Glutamatergic neuron (in vitro differentiated cells): Measurements from ENCODE around the gene BICDL2. TPM values are rescaled to one million over a fixed set of nuclear protein-coding genes. Genes with fewer than 3 reads are reported as not detected.

Source experiments
- DNase-seq: peaks from one replicate; pipeline ENCODE4 v3.0.0; 2022
- H3K27ac Mint-ChIP-seq: one replicate; pipeline ENCODE4 v1.8.0; 2020; ENCODE audit warnings: mild to moderate bottlenecking, mixed read lengths, inconsistent platforms; ENCODE audit not compliant: unreplicated experiment
- H3K27me3 Mint-ChIP-seq: one replicate; pipeline ENCODE4 v1.8.0; 2020; ENCODE audit warnings: mild to moderate bottlenecking, moderate library complexity, mixed read lengths, inconsistent platforms; ENCODE audit not compliant: unreplicated experiment
- H3K36me3 Mint-ChIP-seq: one replicate; pipeline ENCODE4 v1.8.0; 2020; ENCODE audit warnings: mild to moderate bottlenecking, mixed read lengths, inconsistent platforms; ENCODE audit not compliant: unreplicated experiment
- H3K4me1 Mint-ChIP-seq: one replicate; pipeline ENCODE4 v1.8.0; 2020; ENCODE audit warnings: mild to moderate bottlenecking, low read depth, mixed read lengths, inconsistent platforms; ENCODE audit not compliant: unreplicated experiment
- H3K4me3 Mint-ChIP-seq: one replicate; pipeline ENCODE4 v1.8.0; 2020; ENCODE audit warnings: mild to moderate bottlenecking, mixed read lengths, inconsistent platforms; ENCODE audit not compliant: unreplicated experiment
- H3K9me3 Mint-ChIP-seq: one replicate; pipeline ENCODE4 v1.8.0; 2020; ENCODE audit warnings: mild to moderate bottlenecking, moderate library complexity, mixed read lengths, inconsistent platforms; ENCODE audit not compliant: unreplicated experiment
- CTCF ChIP-seq: fragments of 200-600 bp; sonication (generic); IDR thresholded peaks from one replicate; pipeline ENCODE4 v1.5.0; 2021; ENCODE audit not compliant: partially characterized antibody, unreplicated experiment
- total RNA-seq: library from RNA; stranded (reverse); fragmentation: NEBNext Ultra II Directional; extraction: Animal tissue kit (Norgen Biotek cat#: 25700); gene quantifications from one replicate; pipeline ENCODE4 v1.2.1, GENCODE V29; 2021; ENCODE audit not compliant: unreplicated experiment

The BICDL2 gene
- total RNA-seq, 1 donor from 2014 or later: not detected

GRCh38 chr16:3022208-3022683 is 14.5 kb downstream of the BICDL2 start:
- peaks cover 16% of the 10 kb centered on the region for H3K4me1 Mint-ChIP-seq
- H3K36me3 Mint-ChIP-seq: no peaks in the 10 kb centered on the region
- H3K27ac Mint-ChIP-seq: no peak overlapping the region
- peak; percentile 59 for DNase-seq
- no peak for TF ChIP-seq CTCF
- H3K4me3 Mint-ChIP-seq: peak overlapping the region; percentile 90
- peaks cover 13% of the 10 kb centered on the region for H3K27me3 Mint-ChIP-seq
- H3K9me3 Mint-ChIP-seq: peaks cover 2% of the 10 kb centered on the region

GRCh38 chr16:3021449-3022207 is 15.1 kb downstream of the BICDL2 start:
- H3K36me3 Mint-ChIP-seq: no peaks in the 10 kb centered on the region
- peaks cover 2% of the 10 kb centered on the region for H3K9me3 Mint-ChIP-seq
- TF ChIP-seq CTCF: no peak
- H3K27me3 Mint-ChIP-seq: peaks cover 14% of the 10 kb centered on the region
- H3K4me3 Mint-ChIP-seq: peak overlapping the region; percentile 86
- DNase-seq: peak; percentile 91
- H3K27ac Mint-ChIP-seq: peak overlapping the region; percentile 75
- H3K4me1 Mint-ChIP-seq: peaks cover 16% of the 10 kb centered on the region

- TF ChIP-seq CTCF: no peak
- peaks cover 2% of the 10 kb centered on the region for H3K9me3 Mint-ChIP-seq
- H3K36me3 Mint-ChIP-seq: no peaks in the 10 kb centered on the region
- peaks cover 14% of the 10 kb centered on the region for H3K27me3 Mint-ChIP-seq
- peak overlapping the region; percentile 75 for H3K27ac Mint-ChIP-seq
- peak overlapping the region; percentile 87 for H3K4me3 Mint-ChIP-seq
- DNase-seq: peak; percentile 31
- peaks cover 14% of the 10 kb centered on the region for H3K4me1 Mint-ChIP-seq
Observed at GRCh38 chr16:3020604-3021448, 15.9 kb downstream of the BICDL2 start.

GRCh38 chr16:3020247-3020603 is 16.5 kb downstream of the BICDL2 start, which contains the start of gene TNFRSF12A:
Gene TNFRSF12A (plus strand): TSS chr16:3020368. CDS start chr16:3020398, 30 bp downstream.
- Mint-ChIP-seq H3K27ac (peak within 1 kb of the TSS; percentile 75), H3K27me3 (peaks cover 14% of the 10 kb centered on the region), H3K4me1 (peaks cover 14% of the 10 kb centered on the region), H3K9me3 (peaks cover 2% of the 10 kb centered on the region), H3K36me3 (no peaks in the 10 kb centered on the region), H3K4me3 (peak within 1 kb of the TSS; percentile 87)
- peak; percentile 84 for DNase-seq
- no peak for TF ChIP-seq CTCF
